ENCODE measurements around the gene FAM98A.

FAM98A gene

DNA sequence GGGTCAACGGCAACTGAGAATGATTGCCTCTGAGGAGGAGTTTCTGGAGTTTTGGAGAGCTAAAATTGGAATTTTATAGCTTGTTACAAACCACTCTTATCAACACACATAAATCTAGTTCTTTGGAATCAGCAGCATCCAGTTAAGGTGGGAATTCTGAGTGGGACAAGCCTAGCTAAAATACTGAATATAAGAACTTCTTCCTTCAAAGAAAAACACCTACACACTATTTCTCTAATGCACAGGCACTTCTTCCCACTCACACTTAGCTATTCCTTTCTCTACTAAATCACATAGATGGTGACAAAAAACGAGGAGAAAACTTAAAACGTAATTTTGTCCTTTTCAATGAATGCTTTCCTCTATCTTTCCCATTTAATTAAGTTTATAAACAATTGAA, 43.4 kb downstream of the FAM98A start:
- CTCF ChIA-PET, result interaction anchor here (0.6 kb wide), 1 partner anchor 1717 kb away, joined by 3 read pairs; no protein-coding TSS in a partner anchor
- no peak overlapping the region for H3K27ac ChIP-seq
- POLR2A ChIA-PET (ENCODE audit: low non-redundant PET), result no interaction called here
- TF ChIP-seq, protein P1, sequence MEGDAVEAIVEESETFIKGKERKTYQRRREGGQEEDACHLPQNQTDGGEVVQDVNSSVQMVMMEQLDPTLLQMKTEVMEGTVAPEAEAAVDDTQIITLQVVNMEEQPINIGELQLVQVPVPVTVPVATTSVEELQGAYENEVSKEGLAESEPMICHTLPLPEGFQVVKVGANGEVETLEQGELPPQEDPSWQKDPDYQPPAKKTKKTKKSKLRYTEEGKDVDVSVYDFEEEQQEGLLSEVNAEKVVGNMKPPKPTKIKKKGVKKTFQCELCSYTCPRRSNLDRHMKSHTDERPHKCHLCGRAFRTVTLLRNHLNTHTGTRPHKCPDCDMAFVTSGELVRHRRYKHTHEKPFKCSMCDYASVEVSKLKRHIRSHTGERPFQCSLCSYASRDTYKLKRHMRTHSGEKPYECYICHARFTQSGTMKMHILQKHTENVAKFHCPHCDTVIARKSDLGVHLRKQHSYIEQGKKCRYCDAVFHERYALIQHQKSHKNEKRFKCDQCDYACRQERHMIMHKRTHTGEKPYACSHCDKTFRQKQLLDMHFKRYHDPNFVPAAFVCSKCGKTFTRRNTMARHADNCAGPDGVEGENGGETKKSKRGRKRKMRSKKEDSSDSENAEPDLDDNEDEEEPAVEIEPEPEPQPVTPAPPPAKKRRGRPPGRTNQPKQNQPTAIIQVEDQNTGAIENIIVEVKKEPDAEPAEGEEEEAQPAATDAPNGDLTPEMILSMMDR (conservative IDR thresholded peaks at IDR 0.05; ENCODE audit: low read depth), result no peak
- no peak for DNase-seq (ENCODE audit: low spot score)

DNA sequence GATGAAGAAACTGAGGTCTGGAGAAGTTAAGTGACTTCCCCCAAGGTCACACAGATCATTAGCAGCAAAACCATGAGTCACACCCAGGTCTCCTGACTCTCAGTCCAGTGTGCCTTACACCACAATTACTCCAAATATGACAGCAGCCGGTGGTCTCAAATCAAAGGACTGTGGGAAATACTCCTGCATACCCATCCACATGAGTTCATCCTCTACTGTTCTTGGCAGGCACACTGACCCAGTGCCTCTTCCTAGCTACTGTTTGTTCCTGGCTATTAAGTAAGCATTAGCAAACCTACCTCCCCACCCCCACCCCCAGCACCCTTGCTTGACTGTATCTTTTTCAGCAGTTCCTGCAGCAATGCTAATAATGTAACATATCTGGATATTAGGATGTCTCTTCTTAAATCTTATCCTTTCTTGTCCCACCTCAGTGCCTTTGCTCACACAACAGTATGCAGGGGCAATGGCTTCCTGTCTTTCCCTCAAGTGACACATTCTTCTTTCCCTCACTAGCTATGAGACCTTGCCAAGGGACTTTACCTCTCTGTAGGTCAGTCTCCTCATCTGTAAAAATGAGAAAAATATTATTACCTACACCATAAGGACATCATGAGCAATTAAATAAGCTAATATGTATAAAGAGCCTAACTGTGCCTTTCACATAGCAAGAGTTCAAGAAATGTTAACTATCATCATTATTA, 46.2 kb downstream of the FAM98A start:
- DNase-seq (ENCODE audit: low spot score), result no peak
- ChIA-PET POLR2A (ENCODE audit: low non-redundant PET) (no interaction called here), CTCF (no interaction called here)
- TF ChIP-seq, protein P1 (conservative IDR thresholded peaks at IDR 0.05; ENCODE audit: low read depth), result no peak
- H3K27ac ChIP-seq, result no peak overlapping the region

DNA sequence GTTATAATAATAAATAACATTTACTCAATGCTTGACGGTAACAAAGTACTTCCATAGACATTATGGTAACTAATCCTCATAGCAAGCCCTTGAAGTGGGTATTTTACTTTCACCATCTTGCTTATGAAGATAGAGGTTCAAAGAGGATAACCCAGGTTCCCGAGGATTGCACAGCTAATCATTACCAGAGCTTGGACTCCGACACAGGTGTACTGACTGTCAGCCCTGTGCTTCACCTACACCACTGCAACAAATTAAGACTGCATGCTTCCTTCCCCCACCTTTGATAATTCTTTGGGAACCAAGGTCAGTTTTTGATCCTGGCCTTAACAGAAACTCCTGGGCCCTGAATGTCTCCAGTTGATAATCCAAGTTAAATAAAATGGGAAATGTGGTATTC, 48.9 kb downstream of the FAM98A start:
- DNase-seq (ENCODE audit: low spot score), result no peak
- TF ChIP-seq, protein P1 (conservative IDR thresholded peaks at IDR 0.05; ENCODE audit: low read depth), result no peak
- H3K27ac ChIP-seq, result no peak overlapping the region
- POLR2A ChIA-PET (ENCODE audit: low non-redundant PET), result no interaction called here
- CTCF ChIA-PET, result no interaction called here

DNA sequence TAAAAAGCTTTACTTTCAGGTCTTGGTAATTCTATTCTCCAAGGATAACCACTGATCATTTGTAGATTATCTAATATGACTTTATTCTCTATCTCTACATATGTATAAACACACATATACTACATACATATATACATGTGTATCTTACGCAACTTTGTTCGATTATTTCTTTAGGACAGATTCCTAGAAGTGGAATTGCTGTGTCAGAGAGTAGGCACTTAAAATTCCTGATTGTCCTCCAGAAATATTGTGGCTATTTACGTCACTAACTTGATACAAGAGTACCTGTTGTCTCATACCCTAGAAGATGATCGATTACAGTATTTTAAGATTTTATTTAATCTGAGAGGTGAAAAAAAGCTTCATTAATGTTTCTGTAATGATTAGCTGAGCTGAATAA, 57.9 kb downstream of the FAM98A start:
- ChIA-PET POLR2A (ENCODE audit: low non-redundant PET) (no interaction called here), CTCF (interaction anchor here (0.7 kb wide), 1 partner anchor 983 kb away, joined by 3 read pairs; no protein-coding TSS in a partner anchor)
- H3K27ac ChIP-seq, result no peak overlapping the region
- no peak for DNase-seq (ENCODE audit: low spot score)
- TF ChIP-seq, protein P1 (conservative IDR thresholded peaks at IDR 0.05; ENCODE audit: low read depth), result no peak

DNA sequence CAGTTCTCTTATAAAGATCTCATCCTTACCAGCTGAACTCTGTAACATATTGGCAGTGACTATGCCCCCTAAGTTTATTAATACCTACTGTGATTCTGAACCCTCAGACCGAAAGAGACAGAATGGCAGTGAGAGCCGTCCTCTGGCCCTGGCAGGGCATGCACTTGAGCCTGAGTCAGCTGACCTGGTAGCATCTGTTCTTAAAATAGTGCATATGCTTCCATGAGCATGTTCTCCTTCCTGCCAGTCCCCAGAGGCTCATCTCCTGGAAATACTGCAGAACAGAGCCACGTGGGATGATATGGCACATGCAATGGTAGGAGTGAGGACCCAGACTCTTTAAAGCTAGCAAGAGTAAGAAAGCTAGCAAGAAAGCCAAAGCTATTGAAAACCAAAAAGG, 63.7 kb downstream of the FAM98A start:
- TF ChIP-seq, protein P1 (conservative IDR thresholded peaks at IDR 0.05; ENCODE audit: low read depth), result no peak
- POLR2A ChIA-PET (ENCODE audit: low non-redundant PET), result no interaction called here
- no peak overlapping the region for H3K27ac ChIP-seq
- CTCF ChIA-PET, result interaction anchor here (0.6 kb wide), 1 partner anchor 501 kb away, joined by 3 read pairs; no protein-coding TSS in a partner anchor
- DNase-seq (ENCODE audit: low spot score), result no peak

Measured in RWPE1 (cell line).